GM23338 (cell line): ENCODE results near the gene DDC. TPM values are rescaled to one million over a fixed set of nuclear protein-coding genes. Genes with fewer than 3 reads are reported as not detected.

Experiments used
- ATAC-seq: fragments of 200-7000 bp; cut with Tn5 transposase; 3 replicates; pipeline ENCODE4 v1.9.1; 2020
- DNase-seq: peaks from one replicate; pipeline ENCODE4 v3.0.0-alpha.2; 2015; ENCODE audit warnings: low spot score
- H2AFZ ChIP-seq: fragments of 200-600 bp; sonication (generic); 2 replicates; pipeline ENCODE4 v1.8.0; 2016; ENCODE audit warnings: antibody characterized with exemption, mild to moderate bottlenecking, moderate library complexity
- H3F3A ChIP-seq: fragments of 200-600 bp; sonication (generic); replicated peaks from 2 replicates; pipeline ENCODE4 v1.8.0; 2017; ENCODE audit warnings: antibody characterized with exemption, mixed run types, low read depth
- H3K27ac ChIP-seq: fragments of 200-600 bp; sonication (generic); 2 replicates; pipeline ENCODE4 v1.6.1; 2016; ENCODE audit warnings: low read depth
- H3K27me3 ChIP-seq: fragments of 200-600 bp; sonication (generic); 2 replicates; pipeline ENCODE4 v1.8.0; 2016; ENCODE audit warnings: mild to moderate bottlenecking, mixed run types, moderate library complexity; ENCODE audit not compliant: insufficient read depth
- H3K36me3 ChIP-seq: fragments of 200-600 bp; sonication (generic); 2 replicates; pipeline ENCODE4 v1.8.0; 2016; ENCODE audit warnings: mild to moderate bottlenecking; ENCODE audit not compliant: insufficient read depth
- H3K4me1 ChIP-seq: fragments of 200-600 bp; sonication (generic); 2 replicates; pipeline ENCODE4 v1.8.0; 2016; ENCODE audit warnings: mild to moderate bottlenecking, moderate library complexity; ENCODE audit not compliant: insufficient read depth
- H3K4me2 ChIP-seq: fragments of 200-600 bp; sonication (generic); 2 replicates; pipeline ENCODE4 v1.7.1; 2017; ENCODE audit warnings: mixed run types
- H3K4me3 ChIP-seq: fragments of 200-600 bp; sonication (generic); 2 replicates; pipeline ENCODE4 v1.6.1; 2016; ENCODE audit warnings: mixed run types
- H3K79me2 ChIP-seq: fragments of 200-600 bp; sonication (generic); replicated peaks from 2 replicates; pipeline ENCODE4 v1.8.0; 2017; ENCODE audit warnings: mild to moderate bottlenecking; ENCODE audit not compliant: insufficient read depth
- H3K9me2 ChIP-seq: fragments of 200-600 bp; sonication (generic); 2 replicates; pipeline ENCODE4 v1.8.0; 2017; ENCODE audit not compliant: insufficient read depth
- H4K20me1 ChIP-seq: fragments of 200-600 bp; sonication (generic); replicated peaks from 2 replicates; pipeline ENCODE4 v1.8.0; 2017; ENCODE audit warnings: mild to moderate bottlenecking; ENCODE audit not compliant: insufficient read depth
- H3K27ac Mint-ChIP-seq: 2 replicates; pipeline ENCODE4 v1.8.0; 2020; ENCODE audit warnings: inconsistent platforms, mild to moderate bottlenecking, moderate library complexity, mixed read lengths
- H3K27me3 Mint-ChIP-seq: 3 replicates; pipeline ENCODE4 v1.8.0; 2022; ENCODE audit warnings: low read depth, mild to moderate bottlenecking, moderate library complexity, mixed read lengths, inconsistent platforms; ENCODE audit not compliant: insufficient read depth, poor library complexity
- H3K36me3 Mint-ChIP-seq: 3 replicates; pipeline ENCODE4 v1.8.0; 2021; ENCODE audit warnings: low read depth, mild to moderate bottlenecking, inconsistent platforms, moderate library complexity, mixed read lengths
- H3K4me1 Mint-ChIP-seq: 3 replicates; pipeline ENCODE4 v1.8.0; 2020; ENCODE audit warnings: mild to moderate bottlenecking, inconsistent platforms, mixed read lengths
- H3K4me3 Mint-ChIP-seq: 3 replicates; pipeline ENCODE4 v1.8.0; 2021; ENCODE audit warnings: moderate library complexity, mild to moderate bottlenecking, inconsistent platforms, mixed read lengths
- H3K9me3 Mint-ChIP-seq: 3 replicates; pipeline ENCODE4 v1.8.0; 2020; ENCODE audit warnings: moderate library complexity, mild to moderate bottlenecking, inconsistent platforms, mixed read lengths
- CREB1 ChIP-seq: fragments of 250-450 bp; sonication (Bioruptor Pico); IDR thresholded peaks from 2 replicates; pipeline ENCODE4 v1.5.0; 2020; ENCODE audit warnings: low read depth, mild to moderate bottlenecking, moderate library complexity
- EZH2 ChIP-seq: fragments of 200-600 bp; sonication (generic); IDR thresholded peaks from one replicate; pipeline ENCODE4 v1.8.0; 2017; ENCODE audit warnings: antibody characterized with exemption, mild to moderate bottlenecking, low read depth; ENCODE audit not compliant: unreplicated experiment
- EZH2phosphoT487 ChIP-seq: fragments of 200-600 bp; sonication (generic); IDR thresholded peaks from one replicate; pipeline ENCODE4 v1.8.1; 2018; ENCODE audit warnings: antibody characterized with exemption; ENCODE audit not compliant: unreplicated experiment
- JUNB ChIP-seq: IDR thresholded peaks from one replicate; pipeline ENCODE4 v1.6.1; 2016; ENCODE audit warnings: antibody characterized with exemption; ENCODE audit not compliant: unreplicated experiment
- NANOG ChIP-seq: IDR thresholded peaks from 2 replicates; pipeline ENCODE4 v1.6.1; 2016; ENCODE audit warnings: antibody characterized with exemption, borderline replicate concordance
- POLR2AphosphoS5 ChIP-seq: IDR thresholded peaks from 2 replicates; pipeline ENCODE4 v1.6.1; 2016; ENCODE audit warnings: antibody characterized with exemption, low read depth
- STAT1 ChIP-seq: IDR thresholded peaks from one replicate; pipeline ENCODE4 v1.6.1; 2016; ENCODE audit warnings: antibody characterized with exemption; ENCODE audit not compliant: unreplicated experiment
- ZNF114 ChIP-seq: fragments of 250-450 bp; sonication (Bioruptor Pico); IDR thresholded peaks from 2 replicates; pipeline ENCODE4 v1.5.0; 2020; ENCODE audit warnings: mild to moderate bottlenecking, moderate library complexity
- ZNF331 ChIP-seq: fragments of 250-450 bp; sonication (Bioruptor Pico); IDR thresholded peaks from 2 replicates; pipeline ENCODE4 v1.5.0; 2020; ENCODE audit warnings: low read depth, mild to moderate bottlenecking, moderate library complexity
- ZNF462 ChIP-seq: fragments of 250-450 bp; sonication (Bioruptor Pico); IDR thresholded peaks from 2 replicates; pipeline ENCODE4 v1.5.0; 2020; ENCODE audit warnings: mild to moderate bottlenecking, moderate library complexity
- polyA plus RNA-seq: library from polyadenylated mRNA; unstranded; fragments of >200 nt; fragmentation: Nextera tagmentation; extraction: Ambion mirVana; gene quantifications from 2 replicates; pipeline ENCODE4 v1.2.1, GENCODE V29; 2016
- total RNA-seq: library from RNA; depleted of rRNA; stranded (reverse); fragments of >200 nt; shearing (Covaris generic); gene quantifications from 2 replicates; pipeline ENCODE4 v1.2.3, GENCODE V29; 2014
- TF ChIP-seq, protein P1 (sequence below), 2 experiments: fragments of 200-600 bp in 1 of 2; sonication (generic) in 1 of 2; conservative IDR thresholded peaks; 2 replicates each; pipeline versions ENCODE4 v1.5.1 to v1.6.1; 2016 to 2017; ENCODE audit warnings: antibody characterized with exemption in 2 of 2, low read depth in 2 of 2, mild to moderate bottlenecking in 2 of 2, moderate library complexity in 1 of 2
- TF ChIP-seq, protein P2 (sequence below): IDR thresholded peaks from one replicate; pipeline ENCODE4 v1.6.1; 2018; ENCODE audit warnings: antibody characterized with exemption; ENCODE audit not compliant: unreplicated experiment
- TF ChIP-seq, protein P3 (sequence below): IDR thresholded peaks from 2 replicates; pipeline ENCODE4 v1.6.1; 2016; ENCODE audit warnings: antibody characterized with exemption

DDC gene
- total and polyA plus RNA-seq, 2 experiments from 2014 or later: not detected

DNA sequence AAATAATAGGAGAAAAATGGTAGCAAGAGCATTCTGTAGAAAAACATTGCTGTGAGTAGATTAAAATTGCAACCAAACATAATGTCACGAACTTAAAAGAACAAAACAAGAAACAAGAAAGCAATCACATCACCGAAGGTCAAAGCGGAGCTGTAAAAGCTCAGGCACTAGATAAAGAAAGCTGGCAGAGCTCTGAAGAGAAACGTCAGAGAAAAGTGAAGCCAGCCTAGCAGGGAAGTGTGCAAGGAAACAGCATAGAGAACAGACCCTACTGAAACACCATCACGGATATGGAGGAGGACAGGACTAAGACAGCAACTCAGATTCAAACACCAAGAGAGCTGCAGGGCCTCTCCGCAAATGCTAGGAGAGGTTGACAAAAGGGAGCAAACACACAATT lies 22.5 kb upstream of the DDC start:
- H3K27me3 ChIP-seq: no peaks in the 10 kb centered on the region
- H3K4me3 ChIP-seq: no peak overlapping the region
- Mint-ChIP-seq H3K27ac (no peak overlapping the region), H3K27me3 (peaks cover 11% of the 10 kb centered on the region), H3K4me1 (no peaks in the 10 kb centered on the region), H3K9me3 (peaks cover 21% of the 10 kb centered on the region), H3K4me3 (no peak overlapping the region), H3K36me3 (peaks cover 37% of the 10 kb centered on the region)
- no peaks in the 10 kb centered on the region for H3K4me1 ChIP-seq
- H2AFZ ChIP-seq: no peak overlapping the region
- no peaks in the 10 kb centered on the region for H4K20me1 ChIP-seq
- peaks cover 12% of the 10 kb centered on the region; the same call in 1 of the 2 replicates for H3K36me3 ChIP-seq
- no peak for DNase-seq
- H3K4me2 ChIP-seq: no peak overlapping the region
- H3K9me2 ChIP-seq: 0 out of 2 replicates have a peak, but pooled peaks cover 3% of the 10 kb centered on the region
- ATAC-seq: no peak
- TF ChIP-seq, protein P1, sequence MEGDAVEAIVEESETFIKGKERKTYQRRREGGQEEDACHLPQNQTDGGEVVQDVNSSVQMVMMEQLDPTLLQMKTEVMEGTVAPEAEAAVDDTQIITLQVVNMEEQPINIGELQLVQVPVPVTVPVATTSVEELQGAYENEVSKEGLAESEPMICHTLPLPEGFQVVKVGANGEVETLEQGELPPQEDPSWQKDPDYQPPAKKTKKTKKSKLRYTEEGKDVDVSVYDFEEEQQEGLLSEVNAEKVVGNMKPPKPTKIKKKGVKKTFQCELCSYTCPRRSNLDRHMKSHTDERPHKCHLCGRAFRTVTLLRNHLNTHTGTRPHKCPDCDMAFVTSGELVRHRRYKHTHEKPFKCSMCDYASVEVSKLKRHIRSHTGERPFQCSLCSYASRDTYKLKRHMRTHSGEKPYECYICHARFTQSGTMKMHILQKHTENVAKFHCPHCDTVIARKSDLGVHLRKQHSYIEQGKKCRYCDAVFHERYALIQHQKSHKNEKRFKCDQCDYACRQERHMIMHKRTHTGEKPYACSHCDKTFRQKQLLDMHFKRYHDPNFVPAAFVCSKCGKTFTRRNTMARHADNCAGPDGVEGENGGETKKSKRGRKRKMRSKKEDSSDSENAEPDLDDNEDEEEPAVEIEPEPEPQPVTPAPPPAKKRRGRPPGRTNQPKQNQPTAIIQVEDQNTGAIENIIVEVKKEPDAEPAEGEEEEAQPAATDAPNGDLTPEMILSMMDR (conservative IDR thresholded peaks at IDR 0.05; ENCODE audit: low read depth in 2 of 2): no peak
- TF ChIP-seq ZNF114 (CRISPR knock-in tag): no peak
- no peak for TF ChIP-seq POLR2AphosphoS5
- no peak for TF ChIP-seq EZH2phosphoT487
- no peak for TF ChIP-seq CREB1 (CRISPR knock-in tag)
- TF ChIP-seq ZNF331 (CRISPR knock-in tag): no peak
- TF ChIP-seq NANOG: no peak
- TF ChIP-seq, protein P2, sequence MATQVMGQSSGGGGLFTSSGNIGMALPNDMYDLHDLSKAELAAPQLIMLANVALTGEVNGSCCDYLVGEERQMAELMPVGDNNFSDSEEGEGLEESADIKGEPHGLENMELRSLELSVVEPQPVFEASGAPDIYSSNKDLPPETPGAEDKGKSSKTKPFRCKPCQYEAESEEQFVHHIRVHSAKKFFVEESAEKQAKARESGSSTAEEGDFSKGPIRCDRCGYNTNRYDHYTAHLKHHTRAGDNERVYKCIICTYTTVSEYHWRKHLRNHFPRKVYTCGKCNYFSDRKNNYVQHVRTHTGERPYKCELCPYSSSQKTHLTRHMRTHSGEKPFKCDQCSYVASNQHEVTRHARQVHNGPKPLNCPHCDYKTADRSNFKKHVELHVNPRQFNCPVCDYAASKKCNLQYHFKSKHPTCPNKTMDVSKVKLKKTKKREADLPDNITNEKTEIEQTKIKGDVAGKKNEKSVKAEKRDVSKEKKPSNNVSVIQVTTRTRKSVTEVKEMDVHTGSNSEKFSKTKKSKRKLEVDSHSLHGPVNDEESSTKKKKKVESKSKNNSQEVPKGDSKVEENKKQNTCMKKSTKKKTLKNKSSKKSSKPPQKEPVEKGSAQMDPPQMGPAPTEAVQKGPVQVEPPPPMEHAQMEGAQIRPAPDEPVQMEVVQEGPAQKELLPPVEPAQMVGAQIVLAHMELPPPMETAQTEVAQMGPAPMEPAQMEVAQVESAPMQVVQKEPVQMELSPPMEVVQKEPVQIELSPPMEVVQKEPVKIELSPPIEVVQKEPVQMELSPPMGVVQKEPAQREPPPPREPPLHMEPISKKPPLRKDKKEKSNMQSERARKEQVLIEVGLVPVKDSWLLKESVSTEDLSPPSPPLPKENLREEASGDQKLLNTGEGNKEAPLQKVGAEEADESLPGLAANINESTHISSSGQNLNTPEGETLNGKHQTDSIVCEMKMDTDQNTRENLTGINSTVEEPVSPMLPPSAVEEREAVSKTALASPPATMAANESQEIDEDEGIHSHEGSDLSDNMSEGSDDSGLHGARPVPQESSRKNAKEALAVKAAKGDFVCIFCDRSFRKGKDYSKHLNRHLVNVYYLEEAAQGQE: no peak
- TF ChIP-seq ZNF462 (CRISPR knock-in tag): no peak
- TF ChIP-seq STAT1: no peak
- no peak for TF ChIP-seq EZH2
- TF ChIP-seq, protein P3, sequence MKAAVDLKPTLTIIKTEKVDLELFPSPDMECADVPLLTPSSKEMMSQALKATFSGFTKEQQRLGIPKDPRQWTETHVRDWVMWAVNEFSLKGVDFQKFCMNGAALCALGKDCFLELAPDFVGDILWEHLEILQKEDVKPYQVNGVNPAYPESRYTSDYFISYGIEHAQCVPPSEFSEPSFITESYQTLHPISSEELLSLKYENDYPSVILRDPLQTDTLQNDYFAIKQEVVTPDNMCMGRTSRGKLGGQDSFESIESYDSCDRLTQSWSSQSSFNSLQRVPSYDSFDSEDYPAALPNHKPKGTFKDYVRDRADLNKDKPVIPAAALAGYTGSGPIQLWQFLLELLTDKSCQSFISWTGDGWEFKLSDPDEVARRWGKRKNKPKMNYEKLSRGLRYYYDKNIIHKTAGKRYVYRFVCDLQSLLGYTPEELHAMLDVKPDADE: no peak
- no peak for TF ChIP-seq JUNB
- no peak overlapping the region for H3K27ac ChIP-seq
- H3F3A ChIP-seq: no peaks in the 10 kb centered on the region
- H3K79me2 ChIP-seq: no peaks in the 10 kb centered on the region
